GM12872 (cell line): ENCODE measurements around the gene ANAPC2.

Source experiments
- CTCF ChIP-seq: IDR thresholded peaks from 3 replicates; pipeline ENCODE4 v1.5.1; 2011; ENCODE audit warnings: low read depth, mild to moderate bottlenecking, low read length, moderate library complexity; ENCODE audit not compliant: insufficient read depth

Gene ANAPC2

GRCh38 chr9:137233143-137233980, 45.0 kb upstream of the ANAPC2 start:
- no peak for TF ChIP-seq CTCF

GRCh38 chr9:137232510-137232909, 44.1 kb upstream of the ANAPC2 start:
- TF ChIP-seq CTCF: no peak

GRCh38 chr9:137232101-137232500, 43.7 kb upstream of the ANAPC2 start:
- TF ChIP-seq CTCF: no peak

GRCh38 chr9:137231372-137232039, 43.1 kb upstream of the ANAPC2 start:
- TF ChIP-seq CTCF: no peak

GRCh38 chr9:137230705-137231371, 42.5 kb upstream of the ANAPC2 start, which contains the start of gene SLC34A3:
SLC34A3 (plus strand) TSS chr9:137230901; CDS start chr9:137231703, 802 bp downstream.
- no peak for TF ChIP-seq CTCF

GRCh38 chr9:137229903-137230704, 41.7 kb upstream of the ANAPC2 start:
- no peak for TF ChIP-seq CTCF
